HepG2 (cell line): ENCODE measurements around the gene LST1. TPM values are rescaled to one million over a fixed set of nuclear protein-coding genes. Genes with fewer than 3 reads are reported as not detected.

Source experiments
- BHLHE40 ChIP-seq: IDR thresholded peaks from 2 replicates; pipeline ENCODE4 v1.6.1; 2011; ENCODE audit warnings: low read length, improper control_type of control experiment
- CTCF ChIP-seq: sonication (generic); formaldehyde crosslinking; IDR thresholded peaks from 2 replicates; pipeline ENCODE4 v1.5.0; 2020; ENCODE audit warnings: mild to moderate bottlenecking, missing genetic modification reagents, moderate library complexity
- FOSL2 ChIP-seq: sonication (generic); formaldehyde crosslinking; IDR thresholded peaks from 2 replicates; pipeline ENCODE4 v1.4.0; 2020; ENCODE audit warnings: missing genetic modification reagents
- GABPB1 ChIP-seq: IDR thresholded peaks from 2 replicates; pipeline ENCODE4 v1.6.1; 2016; ENCODE audit warnings: mild to moderate bottlenecking, missing genetic modification reagents, moderate library complexity, missing compliant biosample characterization
- HMG20A ChIP-seq: IDR thresholded peaks from 2 replicates; pipeline ENCODE4 v1.6.1; 2016; ENCODE audit warnings: borderline replicate concordance
- LCORL ChIP-seq, 2 experiments: fragments of 450-650 bp in 1 of 2; sonication (generic) in 1 of 2; formaldehyde crosslinking in 1 of 2; IDR thresholded peaks; 2 replicates each; pipeline versions ENCODE4 v1.5.0 to v1.6.1; 2017 to 2020; ENCODE audit warnings: antibody characterized with exemption in 1 of 2, missing genetic modification reagents in 1 of 2
- POGK ChIP-seq: sonication (generic); formaldehyde crosslinking; conservative IDR thresholded peaks from 2 replicates; pipeline ENCODE4 v1.8.0; 2022; ENCODE audit warnings: mild to moderate bottlenecking, moderate library complexity, missing genetic modification reagents
- ZFP37 ChIP-seq: sonication (generic); formaldehyde crosslinking; IDR thresholded peaks from 2 replicates; pipeline ENCODE4 v1.4.0; 2020; ENCODE audit warnings: missing genetic modification reagents, borderline replicate concordance
- ZMAT3 ChIP-seq: sonication (generic); formaldehyde crosslinking; conservative IDR thresholded peaks from 2 replicates; pipeline ENCODE4 v1.7.0; 2021; ENCODE audit warnings: missing genetic modification reagents
- ZNF510 ChIP-seq: sonication (generic); formaldehyde crosslinking; IDR thresholded peaks from 2 replicates; pipeline ENCODE4 v1.4.0; 2020; ENCODE audit warnings: low read depth, mild to moderate bottlenecking, missing genetic modification reagents
- ZSCAN12 ChIP-seq: sonication (generic); formaldehyde crosslinking; IDR thresholded peaks from 2 replicates; pipeline ENCODE4 v1.9.0; 2021; ENCODE audit warnings: mild to moderate bottlenecking, missing genetic modification reagents
- polyA plus RNA-seq, 8 experiments: library from polyadenylated mRNA; depleted of rRNA in 3 of 8; stranded (reverse) in 7 of 8; unstranded in 1 of 8; fragments of >200 nt; fragmentation: Illumina TruSeq in 4 of 8; extraction: Trizol in 4 of 8; gene quantifications; 2 replicates each; pipeline versions ENCODE4 v1.2.1 to v1.2.3, GENCODE V29; 2011 to 2016; ENCODE audit warnings: low read depth in 4 of 8, missing spikeins in 1 of 8, mixed read lengths in 1 of 8; ENCODE audit not compliant: insufficient read depth in 1 of 8
- total RNA-seq, 5 experiments: library from RNA; depleted of rRNA; stranded (reverse); fragments of >200 nt; fragmentation: Illumina TruSeq; extraction: Trizol; gene quantifications; 2 replicates each; pipeline ENCODE4 v1.2.3, GENCODE V29; 2016; ENCODE audit warnings: low read depth in 1 of 5

LST1 gene
- total and polyA plus RNA-seq, 2 of the 13 experiments (the other 11 are each of a cell fraction or from before 2014, with no cell fraction given) = not detected

GRCh38 chr6:31614075-31614619 lies 28.1 kb downstream of the LST1 start (continued):
- TF ChIP-seq ZSCAN12 (CRISPR knock-in tag) (no peak), ZNF510 (CRISPR knock-in tag) (no peak), HMG20A (CRISPR knock-in tag) (0 out of 2 replicates have a peak, but pooled peaks have one; percentile 0), POGK (no peak), FOSL2 (CRISPR knock-in tag) (0 out of 2 replicates have a peak, but pooled peaks have one; percentile 9), GABPB1 (CRISPR knock-in tag) (no peak), ZFP37 (CRISPR knock-in tag) (no peak), BHLHE40 (peak; percentile 15; the same call in 1 of the 2 replicates), CTCF (CRISPR knock-in tag) (no peak), LCORL (IDR thresholded peaks at IDR 0.05) (no peak), LCORL (CRISPR knock-in tag; IDR thresholded peaks at IDR 0.05) (0 out of 2 replicates have a peak, but pooled peaks have one; percentile 1), ZMAT3 (CRISPR knock-in tag) (no peak)
